GM21360 (cell line): ENCODE measurements around the gene LMF1.
"Not testable (repeated sequence)": the region's sequence is repeated elsewhere in the genome, so short reads cannot be mapped to it uniquely, and the experiment has no call there.

Experiments used
- ATAC-seq: cut with Tn5 transposase; IDR thresholded peaks from one replicate; pipeline ENCODE4 v1.9.1; 2021; ENCODE audit warnings: mild to moderate bottlenecking, moderate library complexity; ENCODE audit not compliant: unreplicated experiment

LMF1 gene

GRCh38 chr16:952321-952720, 18.5 kb downstream of the LMF1 start:
- no peak for ATAC-seq

GRCh38 chr16:951660-952301, 19.0 kb downstream of the LMF1 start:
- no peak for ATAC-seq

GRCh38 chr16:950733-951573, 19.8 kb downstream of the LMF1 start:
- ATAC-seq = not testable (repeated sequence)

GRCh38 chr16:948767-949166, 22.0 kb downstream of the LMF1 start:
- not testable (repeated sequence) for ATAC-seq

- ATAC-seq = not testable (repeated sequence)
Measured at GRCh38 chr16:947922-948303, 22.9 kb downstream of the LMF1 start.

GRCh38 chr16:947255-947921, 23.4 kb downstream of the LMF1 start:
- no peak for ATAC-seq

GRCh38 chr16:946048-946395, 24.8 kb downstream of the LMF1 start:
- ATAC-seq = no peak

- no peak for ATAC-seq
Measured at GRCh38 chr16:945271-946047, 25.3 kb downstream of the LMF1 start.

GRCh38 chr16:943971-944370, 26.8 kb downstream of the LMF1 start:
- no peak for ATAC-seq

- no peak for ATAC-seq
Measured at GRCh38 chr16:942436-943060, 28.2 kb downstream of the LMF1 start.

GRCh38 chr16:939941-940340, 30.8 kb downstream of the LMF1 start:
- no peak for ATAC-seq

- no peak for ATAC-seq
Measured at GRCh38 chr16:939311-939710, 31.5 kb downstream of the LMF1 start.

GRCh38 chr16:938752-939151, 32.0 kb downstream of the LMF1 start:
- ATAC-seq = no peak

- ATAC-seq = no peak
Measured at GRCh38 chr16:938136-938535, 32.6 kb downstream of the LMF1 start.

- ATAC-seq = no peak
Measured at GRCh38 chr16:937723-938122, 33.1 kb downstream of the LMF1 start.

- ATAC-seq = no peak
Measured at GRCh38 chr16:937311-937710, 33.5 kb downstream of the LMF1 start.

- ATAC-seq = no peak
Measured at GRCh38 chr16:935684-936083, 35.1 kb downstream of the LMF1 start.

- no peak for ATAC-seq
Measured at GRCh38 chr16:934178-934577, 36.6 kb downstream of the LMF1 start.

GRCh38 chr16:933581-933980, 37.2 kb downstream of the LMF1 start:
- ATAC-seq = no peak

- ATAC-seq = no peak
Measured at GRCh38 chr16:932831-933330, 37.9 kb downstream of the LMF1 start.
